Stimulated activated CD4-positive, alpha-beta T cell treated with anti-CD3 and anti-CD28 coated beads, TNF-alpha, amount 100 ng/mL, for 48 hours (primary cell): ENCODE measurements around the gene PRDM1.

Experiments
- DNase-seq, 3 donors: peaks; one replicate each; pipeline ENCODE4 v3.0.0-alpha.2; 2020; ENCODE audit warnings: low read depth in 3 of 3

PRDM1 gene

GRCh38 chr6:106097411-106098231 lies 11.5 kb downstream of the PRDM1 start:
- DNase-seq: peak in 1 of 3 donors; percentile 26

- DNase-seq: peak; percentile 65 to 85 (median 73)
Observed at GRCh38 chr6:106098383-106099234, 12.5 kb downstream of the PRDM1 start.

GRCh38 chr6:106099235-106099537 lies 13.1 kb downstream of the PRDM1 start:
- DNase-seq: no peak

GRCh38 chr6:106100755-106101154 lies 14.6 kb downstream of the PRDM1 start:
- DNase-seq: no peak

GRCh38 chr6:106101466-106101865 lies 15.3 kb downstream of the PRDM1 start:
- DNase-seq: no peak

GRCh38 chr6:106102034-106102433 lies 15.9 kb downstream of the PRDM1 start:
- peak in 1 of 3 donors; percentile 38 for DNase-seq

- no peak for DNase-seq
Observed at GRCh38 chr6:106102967-106103727, 17.0 kb downstream of the PRDM1 start.

- DNase-seq: peak in 1 of 3 donors; percentile 21
Observed at GRCh38 chr6:106103728-106104109, 17.6 kb downstream of the PRDM1 start.

GRCh38 chr6:106104476-106104875 lies 18.3 kb downstream of the PRDM1 start:
- no peak for DNase-seq

GRCh38 chr6:106104941-106105340 lies 18.8 kb downstream of the PRDM1 start:
- no peak for DNase-seq

- no peak for DNase-seq
Observed at GRCh38 chr6:106105493-106105892, 19.4 kb downstream of the PRDM1 start.

GRCh38 chr6:106106276-106107042 lies 20.3 kb downstream of the PRDM1 start:
- DNase-seq: no peak

- no peak for DNase-seq
Observed at GRCh38 chr6:106107043-106107613, 21.0 kb downstream of the PRDM1 start.

- no peak for DNase-seq
Observed at GRCh38 chr6:106108129-106108528, 22.0 kb downstream of the PRDM1 start.

GRCh38 chr6:106109029-106109428 lies 22.9 kb downstream of the PRDM1 start:
- DNase-seq: no peak

GRCh38 chr6:106110164-106110826 lies 24.2 kb downstream of the PRDM1 start:
- DNase-seq: no peak

- no peak for DNase-seq
Observed at GRCh38 chr6:106112433-106112832, 26.3 kb downstream of the PRDM1 start.

- no peak for DNase-seq
Observed at GRCh38 chr6:106113256-106113959, 27.3 kb downstream of the PRDM1 start.

GRCh38 chr6:106114492-106114891 lies 28.4 kb downstream of the PRDM1 start:
- peak; percentile 55 to 82 (median 70) for DNase-seq

- no peak for DNase-seq
Observed at GRCh38 chr6:106115286-106115685, 29.1 kb downstream of the PRDM1 start.
